Neuronal stem cell (in vitro differentiated cells): Measurements from ENCODE around the gene KIAA1328.

ENCODE experiments used
- DNase-seq: peaks from one replicate; pipeline ENCODE4 v3.0.0-alpha.2; 2013; ENCODE audit warnings: low spot score
- H2AFZ ChIP-seq: one replicate; pipeline ENCODE4 v1.6.1; 2013; ENCODE audit warnings: mild to moderate bottlenecking, low read length, inconsistent platforms
- H2AK5ac ChIP-seq: 2 replicates; pipeline ENCODE4 v1.6.1; 2013; ENCODE audit warnings: low read depth, mild to moderate bottlenecking, inconsistent platforms, low read length, moderate library complexity, mixed read lengths
- H2BK120ac ChIP-seq: 2 replicates; pipeline ENCODE4 v1.6.1; 2013; ENCODE audit warnings: low read depth, mild to moderate bottlenecking, inconsistent platforms, low read length, moderate library complexity, mixed read lengths
- H2BK12ac ChIP-seq: one replicate; pipeline ENCODE4 v1.6.1; 2013; ENCODE audit warnings: low read length, inconsistent platforms
- H2BK15ac ChIP-seq: 2 replicates; pipeline ENCODE4 v1.6.1; 2013; ENCODE audit warnings: mild to moderate bottlenecking, low read length, inconsistent platforms, mixed read lengths
- H2BK5ac ChIP-seq: one replicate; pipeline ENCODE4 v1.6.1; 2013; ENCODE audit warnings: inconsistent platforms, mild to moderate bottlenecking, low read length, moderate library complexity
- H3K14ac ChIP-seq: one replicate; pipeline ENCODE4 v1.6.1; 2013; ENCODE audit warnings: low read length, inconsistent platforms
- H3K18ac ChIP-seq: 2 replicates; pipeline ENCODE4 v1.6.1; 2013; ENCODE audit warnings: low read length, inconsistent platforms
- H3K23ac ChIP-seq: 2 replicates; pipeline ENCODE4 v1.6.1; 2013; ENCODE audit warnings: low read depth, mild to moderate bottlenecking, mixed read lengths, low read length, inconsistent platforms; ENCODE audit not compliant: poor library complexity
- H3K27ac ChIP-seq: replicated peaks from 3 replicates; pipeline ENCODE4 v1.5.1; 2013; ENCODE audit warnings: low read length, inconsistent platforms
- H3K27me3 ChIP-seq, 3 experiments: 2 replicates each; pipeline ENCODE4 v1.6.1; 2013; ENCODE audit warnings: low read length in 3 of 3, mild to moderate bottlenecking in 2 of 3, inconsistent platforms in 1 of 3, low read depth in 1 of 3, mixed read lengths in 1 of 3, moderate library complexity in 1 of 3; ENCODE audit not compliant: control insufficient read depth in 3 of 3, insufficient read depth in 3 of 3
- H3K36me3 ChIP-seq, 2 donors: replicated peaks in 1 of 2; 2 replicates each; pipeline ENCODE4 v1.6.1; 2013; ENCODE audit warnings: low read length in 2 of 2; ENCODE audit not compliant: control insufficient read depth in 2 of 2, insufficient read depth in 2 of 2
- H3K4ac ChIP-seq: 2 replicates; pipeline ENCODE4 v1.6.1; 2013; ENCODE audit warnings: inconsistent platforms, mild to moderate bottlenecking, low read length, moderate library complexity
- H3K4me1 ChIP-seq, 2 donors: 1 replicate in 1 of 2; 2 replicates in 1 of 2; pipeline ENCODE4 v1.6.1; 2013; ENCODE audit warnings: low read length in 2 of 2, low read depth in 1 of 2; ENCODE audit not compliant: control insufficient read depth in 2 of 2, insufficient read depth in 1 of 2
- H3K4me2 ChIP-seq: one replicate; pipeline ENCODE4 v1.6.1; 2013; ENCODE audit warnings: mild to moderate bottlenecking, low read length, inconsistent platforms; ENCODE audit not compliant: insufficient read depth, poor library complexity, severe bottlenecking
- H3K4me3 ChIP-seq, 2 donors: 2 replicates each; pipeline ENCODE4 v1.5.1; 2013; ENCODE audit warnings: low read length in 2 of 2, mild to moderate bottlenecking in 2 of 2, inconsistent platforms in 1 of 2, moderate library complexity in 1 of 2
- H3K79me1 ChIP-seq: one replicate; pipeline ENCODE4 v1.6.1; 2013; ENCODE audit warnings: low read depth, mild to moderate bottlenecking, inconsistent platforms, low read length, moderate library complexity
- H3K9ac ChIP-seq: one replicate; pipeline ENCODE4 v1.6.1; 2013; ENCODE audit warnings: mild to moderate bottlenecking, low read depth, low read length, inconsistent platforms; ENCODE audit not compliant: poor library complexity
- H3K9me3 ChIP-seq, 2 donors: replicated peaks in 1 of 2; 2 replicates each; pipeline versions ENCODE3 to v1.6.1; 2013; ENCODE audit warnings: low read length in 2 of 2, mild to moderate bottlenecking in 2 of 2, inconsistent platforms in 1 of 2, low read depth in 1 of 2, mixed read lengths in 1 of 2, moderate library complexity in 1 of 2; ENCODE audit not compliant: control insufficient read depth in 2 of 2, insufficient read depth in 1 of 2
- H4K8ac ChIP-seq: one replicate; pipeline ENCODE4 v1.6.1; 2013; ENCODE audit warnings: low read depth, mild to moderate bottlenecking, inconsistent platforms, low read length, moderate library complexity
- H4K91ac ChIP-seq: one replicate; pipeline ENCODE4 v1.6.1; 2013; ENCODE audit warnings: low read length, low read depth, mild to moderate bottlenecking, inconsistent platforms; ENCODE audit not compliant: poor library complexity
- WGBS, 2 donors: extraction: QIAGEN DNeasy Blood & Tissue Kit; methylation state at CpG; one replicate each; pipeline ENCODE4 v1.1.7; 2013; ENCODE audit warnings: missing lambda C conversion rate in 2 of 2, mixed read lengths in 1 of 2; ENCODE audit not compliant: insufficient read length in 2 of 2, insufficient replicate concordance in 1 of 2; ENCODE audit errors: extremely low coverage in 2 of 2; 5-methylcytosine and 5-hydroxymethylcytosine counted together

KIAA1328 gene

DNA sequence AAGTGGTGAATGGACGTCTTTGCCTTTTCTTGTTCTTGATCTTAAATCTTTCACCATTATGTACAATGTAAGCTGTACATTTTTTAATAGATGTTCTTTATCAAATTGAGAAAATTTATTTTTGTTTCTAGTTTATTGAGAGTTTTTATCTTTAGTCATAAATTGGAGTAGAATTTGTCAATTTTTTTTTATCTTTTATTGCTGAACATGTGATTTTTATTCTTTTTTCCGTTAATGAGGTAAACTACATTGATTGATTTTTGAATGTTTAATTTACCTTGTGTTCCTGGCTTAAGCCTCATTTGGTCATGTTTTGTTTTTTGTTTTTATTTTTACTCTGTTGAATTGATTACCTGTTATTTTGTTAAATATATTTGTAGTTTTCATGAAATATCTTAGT is 19.7 kb downstream of the KIAA1328 start:
- Histone ChIP-seq H2BK120ac (no peak overlapping the region), H3K14ac (no peak overlapping the region), H3K36me3 (peaks cover 0 to 8% of the 10 kb centered on the region in 2 donors), H3K4me3 (no peak overlapping the region), H2BK5ac (no peak overlapping the region), H3K4me2 (no peak overlapping the region), H2AK5ac (no peak overlapping the region), H3K23ac (no peak overlapping the region), H4K91ac (no peak overlapping the region), H2BK15ac (no peak overlapping the region), H2AFZ (no peak overlapping the region), H3K18ac (no peak overlapping the region), H3K27ac (no peak overlapping the region), H3K4ac (no peak overlapping the region), H4K8ac (no peak overlapping the region), H3K9me3 (peaks cover 0 to 9% of the 10 kb centered on the region in 2 donors), H2BK12ac (no peak overlapping the region), H3K4me1 (no peaks in the 10 kb centered on the region), H3K79me1 (no peaks in the 10 kb centered on the region), H3K9ac (no peak overlapping the region), H3K27me3 (no peaks in the 10 kb centered on the region)
- WGBS, 2 donors, result no CpG with 5 or more reads among the region's 2 CpGs
- DNase-seq, result no peak

- DNase-seq, result no peak
- Histone ChIP-seq H2AFZ (no peak overlapping the region), H2BK120ac (no peak overlapping the region), H3K23ac (no peak overlapping the region), H3K4me1 (no peaks in the 10 kb centered on the region), H2BK15ac (no peak overlapping the region), H3K27ac (no peak overlapping the region), H4K91ac (no peak overlapping the region), H3K79me1 (no peaks in the 10 kb centered on the region), H2BK12ac (no peak overlapping the region), H4K8ac (no peak overlapping the region), H3K4ac (no peak overlapping the region), H2BK5ac (no peak overlapping the region), H3K9me3 (peaks cover 0 to 9% of the 10 kb centered on the region in 2 donors), H3K27me3 (no peaks in the 10 kb centered on the region), H3K9ac (no peak overlapping the region), H3K4me2 (no peak overlapping the region), H3K14ac (no peak overlapping the region), H3K36me3 (peaks cover 0 to 4% of the 10 kb centered on the region in 2 donors), H3K4me3 (no peak overlapping the region), H3K18ac (no peak overlapping the region), H2AK5ac (no peak overlapping the region)
- WGBS, 2 donors, result no CpG with 5 or more reads among the region's 2 CpGs
Measured at GRCh38 chr18:36849288-36850006, 20.5 kb downstream of the KIAA1328 start.

GRCh38 chr18:36850527-36851201 is 21.7 kb downstream of the KIAA1328 start:
- Histone ChIP-seq H2BK15ac (no peak overlapping the region), H3K4me2 (no peak overlapping the region), H2AFZ (no peak overlapping the region), H2BK12ac (no peak overlapping the region), H3K18ac (no peak overlapping the region), H2AK5ac (no peak overlapping the region), H3K27me3 (no peaks in the 10 kb centered on the region), H3K23ac (no peak overlapping the region), H3K79me1 (no peaks in the 10 kb centered on the region), H3K9me3 (peaks cover 0 to 9% of the 10 kb centered on the region in 2 donors), H2BK5ac (no peak overlapping the region), H3K9ac (no peak overlapping the region), H3K4me3 (no peak overlapping the region), H3K4ac (no peak overlapping the region), H3K14ac (no peak overlapping the region), H3K4me1 (no peaks in the 10 kb centered on the region), H4K91ac (no peak overlapping the region), H2BK120ac (no peak overlapping the region), H3K27ac (no peak overlapping the region), H4K8ac (no peak overlapping the region), H3K36me3 (peaks cover 0 to 3% of the 10 kb centered on the region in 2 donors)
- no CpG with 5 or more reads among the region's 1 CpG for WGBS, 2 donors
- DNase-seq, result no peak

GRCh38 chr18:36851202-36851590 is 22.3 kb downstream of the KIAA1328 start:
- H3K4me3 ChIP-seq, result no peak overlapping the region
- H2BK15ac ChIP-seq, result no peak overlapping the region
- H3K79me1 ChIP-seq, result no peaks in the 10 kb centered on the region
- no peak overlapping the region for H3K4ac ChIP-seq
- DNase-seq, result no peak
- no peak overlapping the region for H2AFZ ChIP-seq
- no peak overlapping the region for H3K23ac ChIP-seq
- no peaks in the 10 kb centered on the region for H3K4me1 ChIP-seq
- H4K91ac ChIP-seq, result no peak overlapping the region
- no peak overlapping the region for H3K14ac ChIP-seq
- no peak overlapping the region for H2BK5ac ChIP-seq
- H3K36me3 ChIP-seq, result peaks cover 0 to 3% of the 10 kb centered on the region in 2 donors
- no peak overlapping the region for H2BK12ac ChIP-seq
- no peak overlapping the region for H3K4me2 ChIP-seq
- H2AK5ac ChIP-seq, result no peak overlapping the region
- peaks cover 0 to 9% of the 10 kb centered on the region in 2 donors for H3K9me3 ChIP-seq
- no peak overlapping the region for H3K18ac ChIP-seq
- H4K8ac ChIP-seq, result no peak overlapping the region
- H3K9ac ChIP-seq, result no peak overlapping the region
- WGBS, 2 donors, result no CpG with 5 or more reads among the region's 2 CpGs
- no peaks in the 10 kb centered on the region for H3K27me3 ChIP-seq
- no peak overlapping the region for H2BK120ac ChIP-seq
- no peak overlapping the region for H3K27ac ChIP-seq
